ENCODE measurements around the gene TH.

DNA sequence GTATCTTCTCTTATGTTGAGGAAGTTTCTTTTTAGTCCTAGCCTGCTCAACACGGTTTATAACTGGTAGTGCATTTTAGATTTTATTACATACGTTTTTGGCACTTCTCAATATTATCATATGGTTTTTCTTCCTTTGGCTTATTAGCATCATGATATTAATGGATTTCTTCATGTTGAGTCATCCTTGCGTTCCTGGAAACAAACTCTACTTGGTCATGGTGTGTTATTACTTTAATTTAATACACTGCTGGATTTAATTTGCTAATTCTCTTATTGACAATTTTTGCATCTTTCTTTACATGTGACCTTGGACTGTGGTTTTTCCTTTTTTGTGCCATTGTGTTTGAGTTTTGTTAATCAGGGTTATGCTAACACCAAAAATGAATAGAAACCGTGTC is 52.9 kb downstream of the TH start:
- TF ChIP-seq, protein P1, sequence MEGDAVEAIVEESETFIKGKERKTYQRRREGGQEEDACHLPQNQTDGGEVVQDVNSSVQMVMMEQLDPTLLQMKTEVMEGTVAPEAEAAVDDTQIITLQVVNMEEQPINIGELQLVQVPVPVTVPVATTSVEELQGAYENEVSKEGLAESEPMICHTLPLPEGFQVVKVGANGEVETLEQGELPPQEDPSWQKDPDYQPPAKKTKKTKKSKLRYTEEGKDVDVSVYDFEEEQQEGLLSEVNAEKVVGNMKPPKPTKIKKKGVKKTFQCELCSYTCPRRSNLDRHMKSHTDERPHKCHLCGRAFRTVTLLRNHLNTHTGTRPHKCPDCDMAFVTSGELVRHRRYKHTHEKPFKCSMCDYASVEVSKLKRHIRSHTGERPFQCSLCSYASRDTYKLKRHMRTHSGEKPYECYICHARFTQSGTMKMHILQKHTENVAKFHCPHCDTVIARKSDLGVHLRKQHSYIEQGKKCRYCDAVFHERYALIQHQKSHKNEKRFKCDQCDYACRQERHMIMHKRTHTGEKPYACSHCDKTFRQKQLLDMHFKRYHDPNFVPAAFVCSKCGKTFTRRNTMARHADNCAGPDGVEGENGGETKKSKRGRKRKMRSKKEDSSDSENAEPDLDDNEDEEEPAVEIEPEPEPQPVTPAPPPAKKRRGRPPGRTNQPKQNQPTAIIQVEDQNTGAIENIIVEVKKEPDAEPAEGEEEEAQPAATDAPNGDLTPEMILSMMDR (conservative IDR thresholded peaks at IDR 0.05; ENCODE audit: low read depth in 2 of 2): no peak
- TF ChIP-seq POLR2AphosphoS5 (IDR thresholded peaks at IDR 0.05; ENCODE audit: low read depth) (no peak), CREB1 (CRISPR knock-in tag; IDR thresholded peaks at IDR 0.05; ENCODE audit: low read depth) (no peak), EZH2phosphoT487 (IDR thresholded peaks at IDR 0.05; ENCODE audit: unreplicated experiment) (no peak), EZH2 (IDR thresholded peaks at IDR 0.05; ENCODE audit: low read depth, unreplicated experiment) (no peak)
- TF ChIP-seq, protein P2, sequence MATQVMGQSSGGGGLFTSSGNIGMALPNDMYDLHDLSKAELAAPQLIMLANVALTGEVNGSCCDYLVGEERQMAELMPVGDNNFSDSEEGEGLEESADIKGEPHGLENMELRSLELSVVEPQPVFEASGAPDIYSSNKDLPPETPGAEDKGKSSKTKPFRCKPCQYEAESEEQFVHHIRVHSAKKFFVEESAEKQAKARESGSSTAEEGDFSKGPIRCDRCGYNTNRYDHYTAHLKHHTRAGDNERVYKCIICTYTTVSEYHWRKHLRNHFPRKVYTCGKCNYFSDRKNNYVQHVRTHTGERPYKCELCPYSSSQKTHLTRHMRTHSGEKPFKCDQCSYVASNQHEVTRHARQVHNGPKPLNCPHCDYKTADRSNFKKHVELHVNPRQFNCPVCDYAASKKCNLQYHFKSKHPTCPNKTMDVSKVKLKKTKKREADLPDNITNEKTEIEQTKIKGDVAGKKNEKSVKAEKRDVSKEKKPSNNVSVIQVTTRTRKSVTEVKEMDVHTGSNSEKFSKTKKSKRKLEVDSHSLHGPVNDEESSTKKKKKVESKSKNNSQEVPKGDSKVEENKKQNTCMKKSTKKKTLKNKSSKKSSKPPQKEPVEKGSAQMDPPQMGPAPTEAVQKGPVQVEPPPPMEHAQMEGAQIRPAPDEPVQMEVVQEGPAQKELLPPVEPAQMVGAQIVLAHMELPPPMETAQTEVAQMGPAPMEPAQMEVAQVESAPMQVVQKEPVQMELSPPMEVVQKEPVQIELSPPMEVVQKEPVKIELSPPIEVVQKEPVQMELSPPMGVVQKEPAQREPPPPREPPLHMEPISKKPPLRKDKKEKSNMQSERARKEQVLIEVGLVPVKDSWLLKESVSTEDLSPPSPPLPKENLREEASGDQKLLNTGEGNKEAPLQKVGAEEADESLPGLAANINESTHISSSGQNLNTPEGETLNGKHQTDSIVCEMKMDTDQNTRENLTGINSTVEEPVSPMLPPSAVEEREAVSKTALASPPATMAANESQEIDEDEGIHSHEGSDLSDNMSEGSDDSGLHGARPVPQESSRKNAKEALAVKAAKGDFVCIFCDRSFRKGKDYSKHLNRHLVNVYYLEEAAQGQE (IDR thresholded peaks at IDR 0.05; ENCODE audit: unreplicated experiment): no peak
- TF ChIP-seq, protein P3, sequence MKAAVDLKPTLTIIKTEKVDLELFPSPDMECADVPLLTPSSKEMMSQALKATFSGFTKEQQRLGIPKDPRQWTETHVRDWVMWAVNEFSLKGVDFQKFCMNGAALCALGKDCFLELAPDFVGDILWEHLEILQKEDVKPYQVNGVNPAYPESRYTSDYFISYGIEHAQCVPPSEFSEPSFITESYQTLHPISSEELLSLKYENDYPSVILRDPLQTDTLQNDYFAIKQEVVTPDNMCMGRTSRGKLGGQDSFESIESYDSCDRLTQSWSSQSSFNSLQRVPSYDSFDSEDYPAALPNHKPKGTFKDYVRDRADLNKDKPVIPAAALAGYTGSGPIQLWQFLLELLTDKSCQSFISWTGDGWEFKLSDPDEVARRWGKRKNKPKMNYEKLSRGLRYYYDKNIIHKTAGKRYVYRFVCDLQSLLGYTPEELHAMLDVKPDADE (IDR thresholded peaks at IDR 0.05): no peak

Data from GM23338 (cell line).